Spleen (tissue), 7 donors: ENCODE results near the gene NUDT16L1.
"Not testable (repeated sequence)": the region's sequence is repeated elsewhere in the genome, so short reads cannot be mapped to it uniquely, and the experiment has no call there.

Experiments used
- CTCF ChIP-seq, 11 experiments: fragments of 200-600 bp in 7 of 11; fragments of 450-650 bp in 4 of 11; sonication (generic) in 4 of 11; IDR thresholded peaks in 8 of 11; conservative IDR thresholded peaks in 3 of 11; 1 replicate in 7 of 11; 2 replicates in 4 of 11; pipeline versions ENCODE4 v1.4.0 to v1.8.0; 2016 to 2021; ENCODE audit warnings: antibody characterized with exemption in 11 of 11, inconsistent platforms in 4 of 11, mild to moderate bottlenecking in 1 of 11
- POLR2A ChIP-seq, 3 donors: fragments of 450-650 bp; IDR thresholded peaks; one replicate each; pipeline ENCODE4 v1.5.1; 2017; ENCODE audit warnings: antibody characterized with exemption in 3 of 3, mild to moderate bottlenecking in 1 of 3
- POLR2AphosphoS5 ChIP-seq, 3 donors: sonication (generic); formaldehyde crosslinking; IDR thresholded peaks; one replicate each; pipeline ENCODE4 v1.5.1; 2017; ENCODE audit warnings: antibody characterized with exemption in 3 of 3
- donor health status: DM: no; HTN: no; CAD: no; lungs with moderate emphysema.
- donor health status: DM: no; HTN: no; CAD: no.
- donor health status: DM: no; HTN: no; CAD: no.

- not testable (repeated sequence) for TF ChIP-seq POLR2A (IDR thresholded peaks at IDR 0.05); CTCF (IDR thresholded peaks at IDR 0.05 in 8 of 11, conservative IDR thresholded peaks at IDR 0.05 in 3 of 11); POLR2AphosphoS5 (IDR thresholded peaks at IDR 0.05)
These were observed 45.0 kb downstream of the NUDT16L1 start for GRCh38 chr16:4738370-4738769.
